ENCODE results near the gene ADAMTSL1.

ADAMTSL1 gene

GRCh38 chr9:18730241-18730640, 256.3 kb downstream of the ADAMTSL1 start:
- no peak overlapping the region for H3K9ac ChIP-seq (ENCODE audit: low read depth, low read length)
- no peaks in the 10 kb centered on the region for H3K27me3 ChIP-seq (ENCODE audit: insufficient read depth, low read length, poor library complexity)
- H3K4me2 ChIP-seq (ENCODE audit: insufficient read depth, low read length) = no peak overlapping the region
- H4K20me1 ChIP-seq (ENCODE audit: insufficient read depth, low read length) = no peaks in the 10 kb centered on the region
- no peaks in the 10 kb centered on the region for H3K79me2 ChIP-seq (ENCODE audit: insufficient read depth, low read length)
- DNase-seq = no peak
- no peaks in the 10 kb centered on the region for H3K4me1 ChIP-seq (ENCODE audit: insufficient read depth, low read length)
- no peak overlapping the region for H2AFZ ChIP-seq (ENCODE audit: low read depth, low read length)
- no peak overlapping the region for H3K27ac ChIP-seq (ENCODE audit: low read length)
- no peak for ATAC-seq (ENCODE audit: insufficient read depth, low read depth)
- no peaks in the 10 kb centered on the region for H3K36me3 ChIP-seq (ENCODE audit: insufficient read depth, low read length)
- H3K9me3 ChIP-seq (ENCODE audit: insufficient read depth, low read length, severe bottlenecking) = no peaks in the 10 kb centered on the region
- TF ChIP-seq, protein P1, sequence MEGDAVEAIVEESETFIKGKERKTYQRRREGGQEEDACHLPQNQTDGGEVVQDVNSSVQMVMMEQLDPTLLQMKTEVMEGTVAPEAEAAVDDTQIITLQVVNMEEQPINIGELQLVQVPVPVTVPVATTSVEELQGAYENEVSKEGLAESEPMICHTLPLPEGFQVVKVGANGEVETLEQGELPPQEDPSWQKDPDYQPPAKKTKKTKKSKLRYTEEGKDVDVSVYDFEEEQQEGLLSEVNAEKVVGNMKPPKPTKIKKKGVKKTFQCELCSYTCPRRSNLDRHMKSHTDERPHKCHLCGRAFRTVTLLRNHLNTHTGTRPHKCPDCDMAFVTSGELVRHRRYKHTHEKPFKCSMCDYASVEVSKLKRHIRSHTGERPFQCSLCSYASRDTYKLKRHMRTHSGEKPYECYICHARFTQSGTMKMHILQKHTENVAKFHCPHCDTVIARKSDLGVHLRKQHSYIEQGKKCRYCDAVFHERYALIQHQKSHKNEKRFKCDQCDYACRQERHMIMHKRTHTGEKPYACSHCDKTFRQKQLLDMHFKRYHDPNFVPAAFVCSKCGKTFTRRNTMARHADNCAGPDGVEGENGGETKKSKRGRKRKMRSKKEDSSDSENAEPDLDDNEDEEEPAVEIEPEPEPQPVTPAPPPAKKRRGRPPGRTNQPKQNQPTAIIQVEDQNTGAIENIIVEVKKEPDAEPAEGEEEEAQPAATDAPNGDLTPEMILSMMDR (IDR thresholded peaks at IDR 0.05; ENCODE audit: borderline replicate concordance, extremely low read depth, low read length, poor library complexity, severe bottlenecking) = no peak
- TF ChIP-seq EZH2 (IDR thresholded peaks at IDR 0.05; ENCODE audit: borderline replicate concordance, low read depth, low read length, severe bottlenecking) = no peak
- H3K4me3 ChIP-seq (ENCODE audit: low read depth in 1 of 2, low read length in 2 of 2) = no peak overlapping the region

GRCh38 chr9:18739127-18739526, 265.2 kb downstream of the ADAMTSL1 start:
- no peaks in the 10 kb centered on the region for H3K27me3 ChIP-seq (ENCODE audit: insufficient read depth, low read length, poor library complexity)
- no peaks in the 10 kb centered on the region for H3K36me3 ChIP-seq (ENCODE audit: insufficient read depth, low read length)
- ATAC-seq (ENCODE audit: insufficient read depth, low read depth) (no peak), DNase-seq (no peak)
- H3K4me2 ChIP-seq (ENCODE audit: insufficient read depth, low read length) = no peak overlapping the region
- H3K9ac ChIP-seq (ENCODE audit: low read depth, low read length) = no peak overlapping the region
- TF ChIP-seq EZH2 (IDR thresholded peaks at IDR 0.05; ENCODE audit: borderline replicate concordance, low read depth, low read length, severe bottlenecking) = no peak
- TF ChIP-seq, protein P1 (IDR thresholded peaks at IDR 0.05; ENCODE audit: borderline replicate concordance, extremely low read depth, low read length, poor library complexity, severe bottlenecking) = no peak
- H3K4me1 ChIP-seq (ENCODE audit: insufficient read depth, low read length) = no peaks in the 10 kb centered on the region
- no peaks in the 10 kb centered on the region for H3K79me2 ChIP-seq (ENCODE audit: insufficient read depth, low read length)
- H2AFZ ChIP-seq (ENCODE audit: low read depth, low read length) = no peak overlapping the region
- no peaks in the 10 kb centered on the region for H3K9me3 ChIP-seq (ENCODE audit: insufficient read depth, low read length, severe bottlenecking)
- H4K20me1 ChIP-seq (ENCODE audit: insufficient read depth, low read length) = no peaks in the 10 kb centered on the region
- no peak overlapping the region for H3K27ac ChIP-seq (ENCODE audit: low read length)
- H3K4me3 ChIP-seq (ENCODE audit: low read depth in 1 of 2, low read length in 2 of 2) = no peak overlapping the region

- no peak overlapping the region for H3K4me2 ChIP-seq (ENCODE audit: insufficient read depth, low read length)
- no peaks in the 10 kb centered on the region for H4K20me1 ChIP-seq (ENCODE audit: insufficient read depth, low read length)
- no peaks in the 10 kb centered on the region for H3K79me2 ChIP-seq (ENCODE audit: insufficient read depth, low read length)
- no peak overlapping the region for H2AFZ ChIP-seq (ENCODE audit: low read depth, low read length)
- no peak overlapping the region for H3K27ac ChIP-seq (ENCODE audit: low read length)
- no peaks in the 10 kb centered on the region for H3K4me1 ChIP-seq (ENCODE audit: insufficient read depth, low read length)
- no peaks in the 10 kb centered on the region for H3K27me3 ChIP-seq (ENCODE audit: insufficient read depth, low read length, poor library complexity)
- H3K9ac ChIP-seq (ENCODE audit: low read depth, low read length) = no peak overlapping the region
- DNase-seq (no peak), ATAC-seq (ENCODE audit: insufficient read depth, low read depth) (no peak)
- no peak overlapping the region for H3K4me3 ChIP-seq (ENCODE audit: low read depth in 1 of 2, low read length in 2 of 2)
- no peaks in the 10 kb centered on the region for H3K9me3 ChIP-seq (ENCODE audit: insufficient read depth, low read length, severe bottlenecking)
- no peaks in the 10 kb centered on the region for H3K36me3 ChIP-seq (ENCODE audit: insufficient read depth, low read length)
- TF ChIP-seq, protein P1 (IDR thresholded peaks at IDR 0.05; ENCODE audit: borderline replicate concordance, extremely low read depth, low read length, poor library complexity, severe bottlenecking) = no peak
- no peak for TF ChIP-seq EZH2 (IDR thresholded peaks at IDR 0.05; ENCODE audit: borderline replicate concordance, low read depth, low read length, severe bottlenecking)
Measured at GRCh38 chr9:18739641-18740318, 265.8 kb downstream of the ADAMTSL1 start.

All from DND-41 (cell line).